ENCODE data around the gene PAX8.

The PAX8 gene

DNA sequence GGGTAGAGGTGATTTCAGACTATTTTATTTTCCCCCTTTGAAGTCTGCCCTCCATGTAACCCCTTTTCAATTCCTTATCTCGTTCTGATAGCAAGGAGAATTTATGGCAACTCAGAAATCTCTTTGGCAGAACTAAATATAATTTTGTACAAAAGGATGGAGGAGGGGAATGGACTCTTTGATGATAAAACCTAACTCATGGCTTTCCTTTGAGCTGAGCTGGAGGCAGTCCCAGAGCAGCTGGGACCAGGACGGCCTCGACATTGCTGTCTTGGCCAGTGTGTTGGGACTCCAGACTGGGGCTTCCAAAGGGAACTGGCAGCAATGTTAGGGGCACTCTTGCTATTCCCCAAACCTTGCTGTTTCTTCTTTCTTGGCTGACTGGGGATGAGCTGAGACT, 47.7 kb downstream of the PAX8 start:
- H3K36me3 ChIP-seq (ENCODE audit: control insufficient read depth, low read length), result no peaks in the 10 kb centered on the region
- no peak overlapping the region for H3K4me2 ChIP-seq (ENCODE audit: low read length)
- H3K79me2 ChIP-seq (ENCODE audit: control insufficient read depth, low read length), result no peaks in the 10 kb centered on the region
- no peak overlapping the region for H3K4me3 ChIP-seq (ENCODE audit: low read length)
- H3K27ac ChIP-seq (ENCODE audit: low read depth, low read length), result no peak overlapping the region
- H4K20me1 ChIP-seq (ENCODE audit: control insufficient read depth, insufficient read depth, low read depth, low read length), result no peaks in the 10 kb centered on the region
- H3K9me2 ChIP-seq (replicated peaks; ENCODE audit: control insufficient read depth, low read length), result no peaks in the 10 kb centered on the region
- TF ChIP-seq CTCF (IDR thresholded peaks at IDR 0.05; ENCODE audit: low read depth, low read length, poor library complexity, severe bottlenecking) (no peak), EZH2phosphoT487 (IDR thresholded peaks at IDR 0.05; ENCODE audit: borderline replicate concordance, low read length) (no peak)
- no peaks in the 10 kb centered on the region for H3F3A ChIP-seq (ENCODE audit: control insufficient read depth, insufficient read depth)
- H3K4me1 ChIP-seq (ENCODE audit: control insufficient read depth, low read length), result no peaks in the 10 kb centered on the region
- no peaks in the 10 kb centered on the region for H3K27me3 ChIP-seq (ENCODE audit: control insufficient read depth, low read length)
- H3K9me3 ChIP-seq (ENCODE audit: control insufficient read depth, insufficient read depth, low read length), result no peaks in the 10 kb centered on the region

DNA sequence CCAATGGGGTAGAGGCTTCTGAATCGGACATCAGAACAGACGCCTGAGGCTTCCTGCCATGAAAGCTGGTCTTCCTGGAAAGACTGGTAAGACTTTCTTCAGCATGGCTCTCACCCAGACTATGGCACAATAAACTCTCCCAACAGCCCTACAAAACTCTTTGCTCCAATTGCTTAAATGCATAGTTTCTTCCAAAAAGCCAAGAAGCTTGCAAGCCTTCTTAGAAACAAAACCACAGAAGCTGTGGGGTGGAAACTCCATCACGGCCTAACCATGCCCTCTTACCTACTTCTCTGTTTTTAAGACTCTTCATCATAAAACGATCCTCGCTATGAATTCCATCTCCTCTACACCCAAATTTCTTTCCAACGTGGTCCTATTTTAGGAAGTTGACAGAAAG, 48.2 kb downstream of the PAX8 start:
- Histone ChIP-seq H3K4me2 (ENCODE audit: low read length) (no peak overlapping the region), H3K36me3 (ENCODE audit: control insufficient read depth, low read length) (no peaks in the 10 kb centered on the region), H3K9me3 (ENCODE audit: control insufficient read depth, insufficient read depth, low read length) (no peaks in the 10 kb centered on the region), H3K4me1 (ENCODE audit: control insufficient read depth, low read length) (no peaks in the 10 kb centered on the region), H3F3A (ENCODE audit: control insufficient read depth, insufficient read depth) (no peaks in the 10 kb centered on the region), H3K9me2 (replicated peaks; ENCODE audit: control insufficient read depth, low read length) (no peaks in the 10 kb centered on the region), H3K79me2 (ENCODE audit: control insufficient read depth, low read length) (no peaks in the 10 kb centered on the region), H3K4me3 (ENCODE audit: low read length) (no peak overlapping the region), H3K27ac (ENCODE audit: low read depth, low read length) (no peak overlapping the region), H4K20me1 (ENCODE audit: control insufficient read depth, insufficient read depth, low read depth, low read length) (no peaks in the 10 kb centered on the region), H3K27me3 (ENCODE audit: control insufficient read depth, low read length) (no peaks in the 10 kb centered on the region)
- TF ChIP-seq EZH2phosphoT487 (IDR thresholded peaks at IDR 0.05; ENCODE audit: borderline replicate concordance, low read length) (no peak), CTCF (IDR thresholded peaks at IDR 0.05; ENCODE audit: low read depth, low read length, poor library complexity, severe bottlenecking) (no peak)

DNA sequence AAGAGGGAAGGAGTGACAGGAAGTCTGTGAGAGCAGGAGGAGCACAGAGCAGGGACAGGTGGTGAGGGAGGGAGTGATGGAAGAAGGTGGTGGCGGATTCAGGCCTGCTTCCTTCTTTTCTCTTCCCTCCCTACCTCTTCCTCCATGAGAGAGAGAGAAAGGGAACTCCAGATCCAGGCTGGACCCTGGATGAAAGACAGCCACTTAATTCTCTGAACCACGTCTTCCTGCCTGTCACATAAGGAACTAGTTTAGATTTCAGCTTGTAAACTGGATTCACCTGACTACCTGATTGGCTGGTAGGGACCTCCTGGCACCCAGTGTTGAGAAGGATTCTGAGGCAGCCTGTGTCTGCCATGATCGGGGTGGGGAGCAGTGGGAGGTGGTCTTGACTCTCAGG, 48.9 kb downstream of the PAX8 start:
- no peaks in the 10 kb centered on the region for H3K36me3 ChIP-seq (ENCODE audit: control insufficient read depth, low read length)
- TF ChIP-seq EZH2phosphoT487 (IDR thresholded peaks at IDR 0.05; ENCODE audit: borderline replicate concordance, low read length) (no peak), CTCF (IDR thresholded peaks at IDR 0.05; ENCODE audit: low read depth, low read length, poor library complexity, severe bottlenecking) (no peak)
- no peaks in the 10 kb centered on the region for H3K79me2 ChIP-seq (ENCODE audit: control insufficient read depth, low read length)
- no peaks in the 10 kb centered on the region for H3K9me3 ChIP-seq (ENCODE audit: control insufficient read depth, insufficient read depth, low read length)
- H3K9me2 ChIP-seq (replicated peaks; ENCODE audit: control insufficient read depth, low read length), result no peaks in the 10 kb centered on the region
- no peak overlapping the region for H3K4me3 ChIP-seq (ENCODE audit: low read length)
- no peak overlapping the region for H3K27ac ChIP-seq (ENCODE audit: low read depth, low read length)
- no peak overlapping the region for H3K4me2 ChIP-seq (ENCODE audit: low read length)
- 0 out of 2 replicates have a peak, but pooled peaks cover 4% of the 10 kb centered on the region for H3K27me3 ChIP-seq (ENCODE audit: control insufficient read depth, low read length)
- no peaks in the 10 kb centered on the region for H3K4me1 ChIP-seq (ENCODE audit: control insufficient read depth, low read length)
- no peaks in the 10 kb centered on the region for H3F3A ChIP-seq (ENCODE audit: control insufficient read depth, insufficient read depth)
- no peaks in the 10 kb centered on the region for H4K20me1 ChIP-seq (ENCODE audit: control insufficient read depth, insufficient read depth, low read depth, low read length)
